Measurements from ENCODE around the gene SIM1.

Gene SIM1

GRCh38 chr6:100343316-100344077 is 121.2 kb downstream of the SIM1 start:
- no peaks in the 10 kb centered on the region for H3K27me3 ChIP-seq
- H3K4me3 ChIP-seq: no peak overlapping the region
- H3K27ac ChIP-seq: peak overlapping the region in 2 of 11 experiments; percentile 34 to 51; a peak in 3 of 22 replicates
- peak overlapping the region in 3 of 11 experiments; percentile 44 to 70 (median 58); a peak in 6 of 22 replicates for H3K4me2 ChIP-seq
- no peaks in the 10 kb centered on the region for H3K36me3 ChIP-seq
- H4K20me1 ChIP-seq: no peaks in the 10 kb centered on the region
- peaks cover 0 to 59% (median 20%) of the 10 kb centered on the region in 10 experiments; a peak in 16 of 20 replicates for H3K4me1 ChIP-seq
- TF ChIP-seq Cebpa-rat (IDR thresholded peaks at IDR 0.05): no peak
- peaks cover 0 to 12% (median 0%) of the 10 kb centered on the region in 11 experiments; a peak in 6 of 22 replicates for H3K9me3 ChIP-seq (replicated peaks in 1 of 11)
- H3K9ac ChIP-seq: no peak overlapping the region

- no peak for TF ChIP-seq Cebpa-rat (IDR thresholded peaks at IDR 0.05)
- Histone ChIP-seq H3K9ac (no peak overlapping the region), H3K4me2 (peak overlapping the region in 3 of 11 experiments; percentile 44 to 70 (median 58); a peak in 5 of 22 replicates)
Measured at GRCh38 chr6:100342830-100343229, 121.9 kb downstream of the SIM1 start.

GRCh38 chr6:100339574-100340255 is 125.0 kb downstream of the SIM1 start:
- Histone ChIP-seq H3K4me1 (peaks cover 0 to 28% (median 0%) of the 10 kb centered on the region in 10 experiments; a peak in 7 of 20 replicates), H3K4me2 (no peak overlapping the region), H3K27me3 (no peaks in the 10 kb centered on the region), H3K27ac (no peak overlapping the region), H3K4me3 (no peak overlapping the region), H3K36me3 (no peaks in the 10 kb centered on the region), H3K9me3 (replicated peaks in 1 of 11) (peaks cover 0 to 12% (median 0%) of the 10 kb centered on the region in 11 experiments; a peak in 6 of 22 replicates), H4K20me1 (no peaks in the 10 kb centered on the region), H3K9ac (no peak overlapping the region)
- TF ChIP-seq Cebpa-rat (IDR thresholded peaks at IDR 0.05): no peak

More at GRCh38 chr6:100342830-100343229, 121.9 kb downstream of the SIM1 start:
- Histone ChIP-seq H3K36me3 (no peaks in the 10 kb centered on the region), H3K27me3 (no peaks in the 10 kb centered on the region), H3K9me3 (replicated peaks in 1 of 11) (peaks cover 0 to 12% (median 0%) of the 10 kb centered on the region in 11 experiments; a peak in 6 of 22 replicates), H3K4me3 (no peak overlapping the region), H4K20me1 (no peaks in the 10 kb centered on the region), H3K4me1 (peaks cover 0 to 55% (median 13%) of the 10 kb centered on the region in 10 experiments; a peak in 16 of 20 replicates), H3K27ac (peak overlapping the region in 2 of 11 experiments; percentile 34 to 51; a peak in 3 of 22 replicates)

GRCh38 chr6:100338090-100338489 is 126.6 kb downstream of the SIM1 start:
- Histone ChIP-seq H3K27me3 (no peaks in the 10 kb centered on the region), H3K4me1 (peaks cover 0 to 13% (median 0%) of the 10 kb centered on the region in 10 experiments; a peak in 5 of 20 replicates), H3K9me3 (replicated peaks in 1 of 11) (peaks cover 0 to 12% (median 0%) of the 10 kb centered on the region in 11 experiments; a peak in 6 of 22 replicates), H3K27ac (no peak overlapping the region), H3K36me3 (no peaks in the 10 kb centered on the region), H3K4me2 (no peak overlapping the region), H3K9ac (no peak overlapping the region), H3K4me3 (no peak overlapping the region), H4K20me1 (no peaks in the 10 kb centered on the region)
- no peak for TF ChIP-seq Cebpa-rat (IDR thresholded peaks at IDR 0.05)

GRCh38 chr6:100336876-100337275 is 127.8 kb downstream of the SIM1 start:
- H3K4me3 ChIP-seq: no peak overlapping the region
- no peaks in the 10 kb centered on the region for H3K36me3 ChIP-seq
- H3K27ac ChIP-seq: no peak overlapping the region
- no peak for TF ChIP-seq Cebpa-rat (IDR thresholded peaks at IDR 0.05)
- H3K27me3 ChIP-seq: no peaks in the 10 kb centered on the region
- peaks cover 0 to 12% (median 0%) of the 10 kb centered on the region in 11 experiments; a peak in 6 of 22 replicates for H3K9me3 ChIP-seq (replicated peaks in 1 of 11)
- no peaks in the 10 kb centered on the region for H4K20me1 ChIP-seq
- peaks cover 0 to under 1% (median 0%) of the 10 kb centered on the region in 10 experiments; a peak in 2 of 20 replicates for H3K4me1 ChIP-seq
- H3K4me2 ChIP-seq: no peak overlapping the region
- no peak overlapping the region for H3K9ac ChIP-seq

- peaks cover 0 to 12% (median 1%) of the 10 kb centered on the region in 11 experiments; a peak in 9 of 22 replicates for H3K9me3 ChIP-seq (replicated peaks in 1 of 11)
- H3K27ac ChIP-seq: no peak overlapping the region
- H3K4me3 ChIP-seq: no peak overlapping the region
- H3K27me3 ChIP-seq: no peaks in the 10 kb centered on the region
- H4K20me1 ChIP-seq: no peaks in the 10 kb centered on the region
- no peaks in the 10 kb centered on the region for H3K4me1 ChIP-seq
- H3K4me2 ChIP-seq: no peak overlapping the region
- no peak overlapping the region for H3K9ac ChIP-seq
- H3K36me3 ChIP-seq: no peaks in the 10 kb centered on the region
- no peak for TF ChIP-seq Cebpa-rat (IDR thresholded peaks at IDR 0.05)
Measured at GRCh38 chr6:100335991-100336390, 128.7 kb downstream of the SIM1 start.

All from BLaER1 treated with 17β-estradiol and CSF1 and Interleukin-3, amounts not matched to agents 10 nM and 100 nM (cell line).